Measurements from ENCODE around the gene GRAMD1B.

The GRAMD1B gene

GRCh38 chr11:123429913-123430720 is at the start of gene GRAMD1B:
TSS of gene GRAMD1B (plus strand) at chr11:123430269. CDS start at chr11:123430793, 524 bp downstream.
- Histone ChIP-seq H3K4me1 (ENCODE audit: control insufficient read depth, insufficient read depth, low read length) (peaks cover 8% of the 10 kb centered on the region), H3K27me3 (ENCODE audit: control insufficient read depth, insufficient read depth, low read length) (peaks cover 1% of the 10 kb centered on the region; the same call in 1 of the 2 replicates), H3K9me3 (ENCODE audit: control insufficient read depth, insufficient read depth, low read length) (no peaks in the 10 kb centered on the region), H3K27ac (ENCODE audit: low read length) (no peak within 1 kb of the TSS), H3K4me3 (ENCODE audit: low read length) (peak within 1 kb of the TSS; percentile 58), H3K36me3 (ENCODE audit: control insufficient read depth, insufficient read depth, low read length) (no peaks in the 10 kb centered on the region)
- peak; percentile 33 for DNase-seq (ENCODE audit: low read depth, low spot score)
- WGBS (ENCODE audit: insufficient coverage, insufficient read length), result no CpG with 5 or more reads among the region's 57 CpGs

GRCh38 chr11:123381149-123381548 is 48.9 kb upstream of the GRAMD1B start:
- H3K27ac ChIP-seq (ENCODE audit: low read length), result no peak overlapping the region
- no peaks in the 10 kb centered on the region for H3K27me3 ChIP-seq (ENCODE audit: control insufficient read depth, insufficient read depth, low read length)
- no CpG with 5 or more reads among the region's 5 CpGs for WGBS (ENCODE audit: insufficient coverage, insufficient read length)

GRCh38 chr11:123381817-123382554 is 48.1 kb upstream of the GRAMD1B start:
- Histone ChIP-seq H3K4me1 (ENCODE audit: control insufficient read depth, insufficient read depth, low read length) (peaks cover 2% of the 10 kb centered on the region; the same call in 1 of the 2 replicates), H3K27me3 (ENCODE audit: control insufficient read depth, insufficient read depth, low read length) (no peaks in the 10 kb centered on the region), H3K36me3 (ENCODE audit: control insufficient read depth, insufficient read depth, low read length) (no peaks in the 10 kb centered on the region), H3K4me3 (ENCODE audit: low read length) (no peak overlapping the region), H3K9me3 (ENCODE audit: control insufficient read depth, insufficient read depth, low read length) (no peaks in the 10 kb centered on the region), H3K27ac (ENCODE audit: low read length) (no peak overlapping the region)
- WGBS (ENCODE audit: insufficient coverage, insufficient read length), result no CpG with 5 or more reads among the region's 4 CpGs
- no peak for DNase-seq (ENCODE audit: low read depth, low spot score)

More at GRCh38 chr11:123381149-123381548, 48.9 kb upstream of the GRAMD1B start:
- no peak overlapping the region for H3K4me3 ChIP-seq (ENCODE audit: low read length)
- no peaks in the 10 kb centered on the region for H3K36me3 ChIP-seq (ENCODE audit: control insufficient read depth, insufficient read depth, low read length)
- no peaks in the 10 kb centered on the region for H3K9me3 ChIP-seq (ENCODE audit: control insufficient read depth, insufficient read depth, low read length)
- DNase-seq (ENCODE audit: low read depth, low spot score), result no peak
- peaks cover 2% of the 10 kb centered on the region; the same call in 1 of the 2 replicates for H3K4me1 ChIP-seq (ENCODE audit: control insufficient read depth, insufficient read depth, low read length)

GRCh38 chr11:123382555-123383074 is 47.5 kb upstream of the GRAMD1B start:
- H3K4me1 ChIP-seq (ENCODE audit: control insufficient read depth, insufficient read depth, low read length), result peaks cover 2% of the 10 kb centered on the region; the same call in 1 of the 2 replicates
- no peak overlapping the region for H3K4me3 ChIP-seq (ENCODE audit: low read length)
- DNase-seq (ENCODE audit: low read depth, low spot score), result no peak
- no peaks in the 10 kb centered on the region for H3K9me3 ChIP-seq (ENCODE audit: control insufficient read depth, insufficient read depth, low read length)
- no peak overlapping the region for H3K27ac ChIP-seq (ENCODE audit: low read length)
- 100% methylated on average over 1 of the region's 3 CpGs for WGBS (ENCODE audit: insufficient coverage, insufficient read length)
- no peaks in the 10 kb centered on the region for H3K27me3 ChIP-seq (ENCODE audit: control insufficient read depth, insufficient read depth, low read length)
- H3K36me3 ChIP-seq (ENCODE audit: control insufficient read depth, insufficient read depth, low read length), result no peaks in the 10 kb centered on the region

GRCh38 chr11:123384116-123384515 is 46.0 kb upstream of the GRAMD1B start:
- Histone ChIP-seq H3K4me1 (ENCODE audit: control insufficient read depth, insufficient read depth, low read length) (peaks cover 1% of the 10 kb centered on the region; the same call in 1 of the 2 replicates), H3K4me3 (ENCODE audit: low read length) (no peak overlapping the region), H3K36me3 (ENCODE audit: control insufficient read depth, insufficient read depth, low read length) (no peaks in the 10 kb centered on the region), H3K27me3 (ENCODE audit: control insufficient read depth, insufficient read depth, low read length) (no peaks in the 10 kb centered on the region), H3K9me3 (ENCODE audit: control insufficient read depth, insufficient read depth, low read length) (no peaks in the 10 kb centered on the region), H3K27ac (ENCODE audit: low read length) (no peak overlapping the region)
- no peak for DNase-seq (ENCODE audit: low read depth, low spot score)

DNA sequence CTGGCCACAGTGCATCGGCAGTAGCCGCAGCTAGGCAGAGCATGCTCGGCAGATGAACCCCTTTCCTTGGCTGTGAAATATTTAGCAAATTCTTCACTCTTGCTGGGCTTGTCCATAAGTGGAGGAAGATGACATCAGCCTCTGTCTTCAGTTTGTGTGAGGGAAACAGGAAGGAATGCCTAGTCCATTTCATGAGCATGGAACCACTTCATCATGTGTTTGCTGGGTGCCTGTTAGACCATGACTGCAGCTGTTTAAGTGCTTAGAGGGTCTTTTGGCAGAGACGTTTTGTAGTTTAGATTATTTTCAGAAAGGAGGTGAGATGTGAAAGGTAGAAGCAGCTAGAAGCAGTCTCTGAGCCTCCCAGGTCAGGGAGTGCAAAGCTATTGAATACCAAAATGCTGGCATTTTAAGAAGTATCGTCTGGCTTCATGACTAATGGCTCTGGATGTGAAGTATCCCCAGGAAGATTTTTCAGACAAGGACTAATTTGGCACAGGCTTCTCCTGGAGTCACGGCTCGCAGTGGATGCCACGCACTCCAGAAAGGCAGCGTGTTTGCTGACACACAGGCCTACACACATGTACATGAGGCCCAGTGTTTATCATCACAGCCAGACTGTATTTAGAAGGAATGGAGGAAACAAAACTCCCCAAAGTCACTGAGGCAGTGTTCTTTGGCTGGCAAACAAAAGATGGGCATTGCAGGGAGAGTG is 43.1 kb upstream of the GRAMD1B start:
- Histone ChIP-seq H3K27ac (ENCODE audit: low read length) (no peak overlapping the region), H3K27me3 (ENCODE audit: control insufficient read depth, insufficient read depth, low read length) (no peaks in the 10 kb centered on the region), H3K9me3 (ENCODE audit: control insufficient read depth, insufficient read depth, low read length) (no peaks in the 10 kb centered on the region), H3K4me3 (ENCODE audit: low read length) (no peak overlapping the region), H3K36me3 (ENCODE audit: control insufficient read depth, insufficient read depth, low read length) (no peaks in the 10 kb centered on the region), H3K4me1 (ENCODE audit: control insufficient read depth, insufficient read depth, low read length) (no peaks in the 10 kb centered on the region)
- DNase-seq (ENCODE audit: low read depth, low spot score), result no peak
- WGBS (ENCODE audit: insufficient coverage, insufficient read length), result no CpG with 5 or more reads among the region's 9 CpGs

GRCh38 chr11:123388640-123389039 is 41.4 kb upstream of the GRAMD1B start:
- whole genome bisulfite sequencing (ENCODE audit: insufficient coverage, insufficient read length), result no CpG with 5 or more reads among the region's 4 CpGs
- no peaks in the 10 kb centered on the region for H3K4me1 ChIP-seq (ENCODE audit: control insufficient read depth, insufficient read depth, low read length)
- H3K27me3 ChIP-seq (ENCODE audit: control insufficient read depth, insufficient read depth, low read length), result no peaks in the 10 kb centered on the region
- no peaks in the 10 kb centered on the region for H3K9me3 ChIP-seq (ENCODE audit: control insufficient read depth, insufficient read depth, low read length)
- H3K4me3 ChIP-seq (ENCODE audit: low read length), result no peak overlapping the region
- no peak overlapping the region for H3K27ac ChIP-seq (ENCODE audit: low read length)
- DNase-seq (ENCODE audit: low read depth, low spot score), result no peak
- H3K36me3 ChIP-seq (ENCODE audit: control insufficient read depth, insufficient read depth, low read length), result no peaks in the 10 kb centered on the region

DNA sequence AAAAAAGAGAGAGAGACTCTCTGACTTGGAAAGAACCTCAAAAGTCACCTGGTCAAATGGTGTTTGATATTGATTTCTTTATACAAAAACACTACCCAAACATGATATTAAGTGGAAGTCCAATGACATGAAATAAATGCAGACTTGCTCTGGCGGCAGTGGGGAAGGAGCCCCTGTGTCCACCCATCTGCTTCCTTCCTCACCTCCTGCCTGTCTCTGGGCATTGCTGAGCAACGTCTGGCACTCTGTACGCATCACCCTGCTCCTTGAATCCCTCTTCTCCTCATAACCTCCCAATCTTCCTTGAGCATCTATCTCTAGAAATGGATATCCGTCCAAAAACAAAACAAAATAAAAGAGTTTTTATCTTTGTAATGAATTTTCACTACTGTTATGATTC is 39.9 kb upstream of the GRAMD1B start:
- H3K27ac ChIP-seq (ENCODE audit: low read length), result no peak overlapping the region
- H3K4me3 ChIP-seq (ENCODE audit: low read length), result no peak overlapping the region
- WGBS (ENCODE audit: insufficient coverage, insufficient read length), result no CpG with 5 or more reads among the region's 4 CpGs
- no peaks in the 10 kb centered on the region for H3K36me3 ChIP-seq (ENCODE audit: control insufficient read depth, insufficient read depth, low read length)
- DNase-seq (ENCODE audit: low read depth, low spot score), result no peak
- H3K27me3 ChIP-seq (ENCODE audit: control insufficient read depth, insufficient read depth, low read length), result no peaks in the 10 kb centered on the region
- H3K4me1 ChIP-seq (ENCODE audit: control insufficient read depth, insufficient read depth, low read length), result no peaks in the 10 kb centered on the region
- no peaks in the 10 kb centered on the region for H3K9me3 ChIP-seq (ENCODE audit: control insufficient read depth, insufficient read depth, low read length)

DNA sequence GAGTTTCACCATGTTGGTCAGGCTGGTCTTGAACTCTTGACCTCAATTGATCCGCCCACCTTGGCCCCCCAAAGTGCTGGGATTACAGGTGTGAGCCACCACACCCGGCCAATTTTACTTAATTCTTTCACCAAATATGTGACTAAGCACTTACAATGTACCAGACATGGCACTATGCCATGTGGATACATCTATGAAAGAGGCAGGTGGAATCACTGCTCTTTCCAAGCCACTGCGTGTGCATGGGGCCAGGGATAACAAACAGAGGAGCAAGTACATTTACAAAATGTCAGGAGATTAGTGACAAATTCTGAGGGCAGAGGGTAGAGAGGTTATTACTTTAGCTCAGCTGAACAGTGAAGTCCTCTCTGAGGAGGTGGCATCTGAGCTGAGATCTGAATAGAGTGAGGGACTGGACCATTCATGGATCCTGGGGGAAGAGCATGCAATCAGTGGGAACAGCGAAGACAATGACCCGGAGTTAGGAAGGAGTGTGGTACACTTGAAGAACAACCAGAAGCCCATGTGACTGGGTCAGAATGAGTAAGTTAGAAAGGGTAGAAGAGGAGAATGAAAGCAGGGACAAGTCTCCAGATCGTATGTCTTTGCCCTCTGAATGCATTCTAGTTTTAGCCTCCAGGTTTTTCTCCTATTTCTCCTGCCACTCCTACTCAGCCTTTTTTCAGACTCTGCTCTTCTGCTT is 38.3 kb upstream of the GRAMD1B start:
- WGBS (ENCODE audit: insufficient coverage, insufficient read length), result no CpG with 5 or more reads among the region's 6 CpGs
- Histone ChIP-seq H3K36me3 (ENCODE audit: control insufficient read depth, insufficient read depth, low read length) (no peaks in the 10 kb centered on the region), H3K27ac (ENCODE audit: low read length) (no peak overlapping the region), H3K9me3 (ENCODE audit: control insufficient read depth, insufficient read depth, low read length) (no peaks in the 10 kb centered on the region), H3K4me3 (ENCODE audit: low read length) (no peak overlapping the region), H3K27me3 (ENCODE audit: control insufficient read depth, insufficient read depth, low read length) (no peaks in the 10 kb centered on the region), H3K4me1 (ENCODE audit: control insufficient read depth, insufficient read depth, low read length) (no peaks in the 10 kb centered on the region)
- DNase-seq (ENCODE audit: low read depth, low spot score), result no peak

- H3K27me3 ChIP-seq (ENCODE audit: control insufficient read depth, insufficient read depth, low read length), result no peaks in the 10 kb centered on the region
- no peaks in the 10 kb centered on the region for H3K9me3 ChIP-seq (ENCODE audit: control insufficient read depth, insufficient read depth, low read length)
- DNase-seq (ENCODE audit: low read depth, low spot score), result no peak
- H3K36me3 ChIP-seq (ENCODE audit: control insufficient read depth, insufficient read depth, low read length), result no peaks in the 10 kb centered on the region
- no peaks in the 10 kb centered on the region for H3K4me1 ChIP-seq (ENCODE audit: control insufficient read depth, insufficient read depth, low read length)
- no peak overlapping the region for H3K27ac ChIP-seq (ENCODE audit: low read length)
- H3K4me3 ChIP-seq (ENCODE audit: low read length), result no peak overlapping the region
Observed at GRCh38 chr11:123392431-123392830, 37.6 kb upstream of the GRAMD1B start.
